Peyer's patch (tissue), 4 donors: ENCODE data around the gene SPATS2. TPM values are rescaled to one million over a fixed set of nuclear protein-coding genes. Genes with fewer than 3 reads are reported as not detected.
A peak's percentile ranks its signal among the peaks of the same experiment; 100 is the strongest.

Experiments used
- DNase-seq, 3 donors: peaks; one replicate each; pipeline ENCODE4 v3.0.0-alpha.2; 2017 to 2019
- H3K27ac ChIP-seq, 4 donors: fragments of 200-600 bp; sonication (generic); one replicate each; pipeline ENCODE4 v1.5.1; 2016 to 2019
- H3K27me3 ChIP-seq, 2 donors: fragments of 200-600 bp; sonication (generic); one replicate each; pipeline ENCODE4 v1.5.1; 2019
- H3K36me3 ChIP-seq, 3 donors: fragments of 200-600 bp; sonication (generic); one replicate each; pipeline ENCODE4 v1.5.1; 2016 to 2019
- H3K4me1 ChIP-seq, 4 donors: fragments of 200-600 bp; sonication (generic); one replicate each; pipeline ENCODE4 v1.5.1; 2016 to 2019
- H3K4me3 ChIP-seq, 4 donors: fragments of 200-600 bp; sonication (generic); 1 replicate in 3 of 4; 2 replicates in 1 of 4; pipeline ENCODE4 v1.5.1; 2016 to 2019; ENCODE audit warnings: mild to moderate bottlenecking in 1 of 4
- H3K9me3 ChIP-seq, 4 donors: fragments of 200-600 bp; sonication (generic); one replicate each; pipeline ENCODE4 v1.5.1; 2016 to 2019; ENCODE audit warnings: mild to moderate bottlenecking in 1 of 4
- CTCF ChIP-seq, 6 experiments: fragments of 450-650 bp in 4 of 6; fragments of 200-600 bp in 2 of 6; sonication (generic) in 1 of 6; IDR thresholded peaks; one replicate each; pipeline ENCODE4 v1.5.1; 2017 to 2019; ENCODE audit warnings: antibody characterized with exemption in 6 of 6, mild to moderate bottlenecking in 3 of 6, moderate library complexity in 1 of 6
- POLR2A ChIP-seq, 2 donors: fragments of 450-650 bp; IDR thresholded peaks; one replicate each; pipeline ENCODE4 v1.5.1; 2017; ENCODE audit warnings: antibody characterized with exemption in 2 of 2, mild to moderate bottlenecking in 2 of 2, moderate library complexity in 2 of 2
- total RNA-seq, 4 donors: library from RNA; depleted of rRNA; stranded (reverse); fragments of >200 nt; gene quantifications; one replicate each; pipeline ENCODE4 v1.1.0, GENCODE V29; 2016

The SPATS2 gene
- total RNA-seq, 4 donors from 2014 or later: 20.2 to 49.5 (median 24.8) TPM

- Histone ChIP-seq H3K27me3 (no peaks in the 10 kb centered on the region), H3K9me3 (no peaks in the 10 kb centered on the region), H3K27ac (no peak overlapping the region), H3K4me3 (no peak overlapping the region), H3K36me3 (peaks cover 0 to 23% (median 0%) of the 10 kb centered on the region in 3 donors), H3K4me1 (peaks cover 0 to 13% (median 5%) of the 10 kb centered on the region in 4 donors)
- no peak for DNase-seq
- TF ChIP-seq POLR2A (IDR thresholded peaks at IDR 0.05): no peak
- peak; percentile 17 to 71 (median 53) for TF ChIP-seq CTCF (IDR thresholded peaks at IDR 0.05)
These were observed 186.3 kb downstream of the SPATS2 start for GRCh38 chr12:49553512-49554088.

- Histone ChIP-seq H3K9me3 (no peaks in the 10 kb centered on the region), H3K27ac (no peak overlapping the region), H3K4me1 (peaks cover 0 to 7% (median 1%) of the 10 kb centered on the region in 4 donors), H3K36me3 (peaks cover 0 to 29% (median 0%) of the 10 kb centered on the region in 3 donors), H3K4me3 (no peak overlapping the region), H3K27me3 (no peaks in the 10 kb centered on the region)
- DNase-seq: peak in 1 of 3 donors; percentile 34
- no peak for TF ChIP-seq POLR2A (IDR thresholded peaks at IDR 0.05)
- no peak for TF ChIP-seq CTCF (IDR thresholded peaks at IDR 0.05)
These were observed 187.0 kb downstream of the SPATS2 start for GRCh38 chr12:49554266-49554665.

- TF ChIP-seq POLR2A (IDR thresholded peaks at IDR 0.05): no peak
- TF ChIP-seq CTCF (IDR thresholded peaks at IDR 0.05): no peak
- Histone ChIP-seq H3K9me3 (no peaks in the 10 kb centered on the region), H3K27ac (no peak overlapping the region), H3K36me3 (peaks cover 0 to 45% (median 0%) of the 10 kb centered on the region in 3 donors), H3K27me3 (no peaks in the 10 kb centered on the region), H3K4me1 (no peaks in the 10 kb centered on the region), H3K4me3 (no peak overlapping the region)
- DNase-seq: peak in 1 of 3 donors; percentile 42
These were observed 188.5 kb downstream of the SPATS2 start for GRCh38 chr12:49555631-49556390.

- H3K4me3 ChIP-seq: no peak overlapping the region
- H3K9me3 ChIP-seq: no peaks in the 10 kb centered on the region
- H3K27ac ChIP-seq: no peak overlapping the region
- no peaks in the 10 kb centered on the region for H3K27me3 ChIP-seq
- peaks cover 0 to 53% (median 0%) of the 10 kb centered on the region in 3 donors for H3K36me3 ChIP-seq
- H3K4me1 ChIP-seq: no peaks in the 10 kb centered on the region
- no peak for DNase-seq
- TF ChIP-seq POLR2A (IDR thresholded peaks at IDR 0.05) (no peak), CTCF (IDR thresholded peaks at IDR 0.05) (no peak)
These were observed 189.3 kb downstream of the SPATS2 start for GRCh38 chr12:49556391-49557186.

- peaks cover 0 to 60% (median 0%) of the 10 kb centered on the region in 3 donors for H3K36me3 ChIP-seq
- no peak overlapping the region for H3K4me3 ChIP-seq
- H3K27ac ChIP-seq: no peak overlapping the region
- H3K4me1 ChIP-seq: no peaks in the 10 kb centered on the region
- no peaks in the 10 kb centered on the region for H3K27me3 ChIP-seq
- TF ChIP-seq CTCF (IDR thresholded peaks at IDR 0.05) (no peak), POLR2A (IDR thresholded peaks at IDR 0.05) (no peak)
- H3K9me3 ChIP-seq: no peaks in the 10 kb centered on the region
- DNase-seq: peak in 1 of 3 donors; percentile 45
These were observed 190.1 kb downstream of the SPATS2 start for GRCh38 chr12:49557187-49557916.
